ENCODE data around the gene CTDSPL2.

DNA sequence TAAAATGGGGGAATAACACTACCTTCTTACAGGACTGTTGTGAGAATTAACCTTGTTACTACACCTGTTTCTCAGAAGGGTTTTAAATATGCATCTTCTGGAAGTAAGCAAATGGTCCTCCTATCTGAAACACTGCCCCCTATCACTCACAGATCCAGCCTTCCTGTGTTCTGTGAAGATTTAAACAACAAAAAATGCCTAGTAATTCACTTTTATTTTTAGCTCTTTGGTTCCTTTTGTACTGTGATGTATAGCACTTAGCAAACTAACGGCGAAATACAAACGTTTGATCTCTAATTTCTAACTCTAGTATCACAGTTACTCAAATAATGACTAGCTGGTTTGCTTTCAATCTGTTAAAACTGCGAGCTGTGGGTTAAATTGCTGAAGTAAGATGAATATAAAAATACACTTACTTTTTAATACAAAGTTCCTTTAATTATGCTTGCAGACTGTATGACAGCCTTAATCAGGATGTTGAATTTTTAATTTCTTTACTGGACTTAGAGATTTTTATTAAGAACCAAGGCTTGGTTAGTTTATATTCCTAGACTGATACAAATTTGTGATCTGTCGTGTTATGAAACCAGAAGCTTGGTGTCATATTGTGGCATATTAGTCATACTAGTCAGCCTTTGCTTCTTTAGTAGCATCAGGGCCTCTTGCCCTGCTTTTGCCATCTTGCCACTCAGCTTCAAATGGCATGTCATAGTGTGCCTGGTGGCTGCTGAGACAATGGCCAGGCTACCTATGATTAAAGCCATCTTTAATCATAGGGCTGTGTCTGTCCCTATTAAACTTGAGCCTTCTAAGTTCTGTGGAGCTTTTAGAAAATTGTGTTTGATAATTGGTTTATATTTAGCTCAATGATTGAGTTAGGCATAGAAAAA lies 118.7 kb downstream of the CTDSPL2 start:
- TF ChIP-seq CTCF (conservative IDR thresholded peaks at IDR 0.05; ENCODE audit: low read depth, low read length) (peak; percentile 64), EZH2 (IDR thresholded peaks at IDR 0.05; ENCODE audit: borderline replicate concordance, low read depth, low read length, poor library complexity, severe bottlenecking) (no peak)

Data from A673 (cell line).